Neutrophil (primary cell): ENCODE data around the gene FNIP1.
A peak's percentile ranks its signal among the peaks of the same experiment; 100 is the strongest.

Experiments used
- H3K27ac ChIP-seq: fragments of 200-600 bp; sonication (generic); 2 replicates; pipeline ENCODE4 v1.5.1; 2016; ENCODE audit warnings: mild to moderate bottlenecking, moderate library complexity
- H3K27me3 ChIP-seq: fragments of 200-600 bp; sonication (generic); 2 replicates; pipeline ENCODE4 v1.6.0; 2016; ENCODE audit warnings: mild to moderate bottlenecking
- H3K36me3 ChIP-seq: fragments of 200-600 bp; sonication (generic); 2 replicates; pipeline ENCODE4 v1.5.1; 2017
- H3K4me1 ChIP-seq, 2 experiments: fragments of 200-600 bp in 1 of 2; sonication (generic) in 1 of 2; 1 replicate in 1 of 2; 2 replicates in 1 of 2; pipeline versions ENCODE4 v1.5.1 to v1.6.1; 2013 to 2016; ENCODE audit warnings: low read depth in 1 of 2, low read length in 1 of 2, mild to moderate bottlenecking in 1 of 2, moderate library complexity in 1 of 2; ENCODE audit not compliant: control insufficient read depth in 1 of 2, insufficient read depth in 1 of 2
- H3K4me3 ChIP-seq, 2 experiments: fragments of 200-600 bp in 1 of 2; sonication (generic) in 1 of 2; 1 replicate in 1 of 2; 2 replicates in 1 of 2; pipeline ENCODE4 v1.5.1; 2013 to 2016; ENCODE audit warnings: low read depth in 1 of 2, low read length in 1 of 2, mild to moderate bottlenecking in 1 of 2, moderate library complexity in 1 of 2
- H3K9me3 ChIP-seq: fragments of 200-600 bp; sonication (generic); 2 replicates; pipeline ENCODE4 v1.5.1; 2016
- TF ChIP-seq, protein P1 (sequence below): fragments of 200-600 bp; sonication (generic); IDR thresholded peaks from 2 replicates; pipeline ENCODE4 v1.5.1; 2016; ENCODE audit warnings: antibody characterized with exemption

Gene FNIP1

DNA sequence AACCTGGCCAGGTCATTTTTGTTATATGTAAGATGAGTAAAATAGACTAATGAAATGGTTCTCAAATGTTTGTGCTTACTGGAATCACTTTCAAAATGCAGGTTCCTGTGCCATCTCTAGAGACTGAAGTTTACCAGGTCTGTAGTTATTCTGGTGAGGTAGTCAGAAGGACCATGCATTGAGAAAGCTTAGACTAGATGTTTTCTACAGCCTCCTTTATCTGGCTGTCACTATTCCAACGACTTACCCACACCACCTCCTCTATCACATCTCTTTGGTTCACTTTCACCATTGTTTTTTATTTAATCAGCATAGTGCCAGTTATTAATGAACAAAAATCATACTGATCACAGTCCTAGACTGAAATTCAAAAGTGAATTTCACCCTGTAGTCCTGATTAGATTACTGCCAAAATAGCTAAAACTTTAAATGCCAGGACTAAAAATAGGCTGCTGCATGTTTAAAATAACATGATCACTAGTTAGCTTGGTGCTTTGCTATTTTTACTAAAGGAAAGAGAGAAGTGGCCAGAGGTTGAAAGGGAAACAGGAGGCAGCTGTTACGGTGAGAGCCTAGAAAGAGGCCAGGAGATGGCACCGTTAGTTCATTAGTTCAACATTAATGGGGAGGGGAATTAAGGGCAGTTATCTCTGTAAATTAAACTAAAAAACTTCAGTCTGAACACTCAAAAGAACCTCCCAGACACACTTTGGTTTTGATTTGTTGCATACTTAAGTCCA, 13.9 kb upstream of the FNIP1 start:
- Histone ChIP-seq H3K4me3 (no peak overlapping the region), H3K27ac (no peak overlapping the region), H3K36me3 (no peaks in the 10 kb centered on the region), H3K9me3 (no peaks in the 10 kb centered on the region), H3K4me1 (no peaks in the 10 kb centered on the region), H3K27me3 (no peaks in the 10 kb centered on the region)
- TF ChIP-seq, protein P1, sequence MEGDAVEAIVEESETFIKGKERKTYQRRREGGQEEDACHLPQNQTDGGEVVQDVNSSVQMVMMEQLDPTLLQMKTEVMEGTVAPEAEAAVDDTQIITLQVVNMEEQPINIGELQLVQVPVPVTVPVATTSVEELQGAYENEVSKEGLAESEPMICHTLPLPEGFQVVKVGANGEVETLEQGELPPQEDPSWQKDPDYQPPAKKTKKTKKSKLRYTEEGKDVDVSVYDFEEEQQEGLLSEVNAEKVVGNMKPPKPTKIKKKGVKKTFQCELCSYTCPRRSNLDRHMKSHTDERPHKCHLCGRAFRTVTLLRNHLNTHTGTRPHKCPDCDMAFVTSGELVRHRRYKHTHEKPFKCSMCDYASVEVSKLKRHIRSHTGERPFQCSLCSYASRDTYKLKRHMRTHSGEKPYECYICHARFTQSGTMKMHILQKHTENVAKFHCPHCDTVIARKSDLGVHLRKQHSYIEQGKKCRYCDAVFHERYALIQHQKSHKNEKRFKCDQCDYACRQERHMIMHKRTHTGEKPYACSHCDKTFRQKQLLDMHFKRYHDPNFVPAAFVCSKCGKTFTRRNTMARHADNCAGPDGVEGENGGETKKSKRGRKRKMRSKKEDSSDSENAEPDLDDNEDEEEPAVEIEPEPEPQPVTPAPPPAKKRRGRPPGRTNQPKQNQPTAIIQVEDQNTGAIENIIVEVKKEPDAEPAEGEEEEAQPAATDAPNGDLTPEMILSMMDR: no peak

DNA sequence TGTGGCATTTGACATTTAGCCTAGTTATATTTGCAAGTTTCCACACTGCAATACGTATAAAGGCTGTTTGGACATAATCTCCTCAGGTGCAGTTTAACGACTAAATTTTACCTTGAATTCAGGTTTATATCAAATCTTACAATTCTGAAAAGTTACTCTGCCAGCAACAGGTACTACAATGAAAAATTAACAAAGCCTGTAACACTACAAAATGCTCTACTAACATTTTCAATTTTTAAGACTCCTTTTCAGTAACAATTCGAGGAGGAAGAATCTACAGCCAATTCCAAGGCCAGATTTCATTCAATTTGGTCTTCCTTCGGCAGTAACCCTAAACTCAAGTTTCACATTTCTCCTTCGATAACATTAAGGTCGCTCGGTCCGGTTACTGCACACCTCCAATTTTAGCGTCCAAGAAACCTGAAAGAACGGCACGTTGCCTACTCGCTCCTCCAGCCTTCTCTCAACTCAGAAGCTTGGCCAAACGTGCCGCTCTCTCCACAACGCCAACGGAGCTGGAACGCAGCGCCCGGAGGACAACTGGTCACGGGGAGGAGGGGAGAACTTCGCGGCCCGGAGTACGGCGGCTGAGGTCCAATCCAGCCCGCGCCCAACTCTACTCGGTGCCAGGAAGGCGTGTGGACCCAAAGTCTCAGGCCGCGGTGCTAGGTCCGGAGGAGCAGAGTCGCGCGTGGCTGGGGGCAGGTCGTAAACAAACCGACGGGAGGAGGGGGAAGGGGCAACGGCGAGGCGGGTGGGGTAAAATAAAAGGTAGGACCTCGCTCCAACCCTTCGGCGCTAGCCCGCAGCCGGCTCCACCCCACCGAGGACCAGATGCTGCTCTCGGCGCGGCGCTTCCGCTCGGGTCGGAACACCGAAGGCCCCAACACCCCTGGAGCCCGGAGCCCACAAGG, 681 bp downstream of the FNIP1 start:
- Histone ChIP-seq H3K4me3 (peak overlapping the region; percentile 88 to 96), H3K36me3 (no peaks in the 10 kb centered on the region), H3K9me3 (no peaks in the 10 kb centered on the region), H3K4me1 (peaks cover 38 to 40% of the 10 kb centered on the region in 2 experiments), H3K27me3 (no peaks in the 10 kb centered on the region), H3K27ac (peak overlapping the region; percentile 95)
- TF ChIP-seq, protein P1: no peak

DNA sequence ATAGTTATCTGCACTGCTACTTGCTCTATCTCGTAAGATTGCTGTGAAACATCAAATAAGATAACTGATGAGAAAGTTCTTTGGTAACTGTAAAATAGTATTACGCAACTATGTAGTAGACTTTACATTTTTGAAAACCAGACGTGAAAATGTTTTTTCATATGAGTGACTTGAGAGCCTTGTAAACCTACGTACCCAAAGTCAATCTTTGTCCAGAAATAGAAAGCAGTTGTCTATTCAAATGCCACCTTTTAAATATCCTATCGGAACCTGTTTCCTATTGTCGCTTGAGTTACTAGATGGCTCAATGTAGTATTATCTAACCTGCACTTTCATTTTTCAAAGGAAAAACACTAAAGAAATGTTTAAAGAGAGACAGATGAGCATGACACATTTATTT, 1.6 kb downstream of the FNIP1 start:
- Histone ChIP-seq H3K27me3 (no peaks in the 10 kb centered on the region), H3K9me3 (no peaks in the 10 kb centered on the region), H3K4me1 (peaks cover 38 to 40% of the 10 kb centered on the region in 2 experiments), H3K27ac (peak overlapping the region; percentile 95), H3K36me3 (no peaks in the 10 kb centered on the region), H3K4me3 (peak overlapping the region; percentile 88 to 96)
- TF ChIP-seq, protein P1: no peak

DNA sequence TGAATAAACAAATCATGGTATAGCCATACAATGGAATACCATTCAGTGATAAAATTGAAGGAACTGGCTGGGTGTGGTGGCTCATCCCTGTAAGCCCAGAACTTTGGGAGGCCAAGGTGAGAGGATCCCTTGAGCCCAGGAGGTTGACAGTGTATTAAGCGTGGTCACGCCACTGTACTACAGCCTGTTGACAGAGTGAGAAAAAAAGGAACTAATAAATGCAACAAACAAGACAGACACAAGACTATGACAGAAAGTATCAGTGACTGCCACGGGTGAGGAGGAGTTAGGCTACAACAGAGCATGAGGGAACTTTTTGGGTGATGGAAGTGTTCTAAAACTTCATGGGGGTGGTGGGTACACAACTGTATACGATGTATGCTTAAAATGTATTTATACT, 2.2 kb downstream of the FNIP1 start:
- Histone ChIP-seq H3K4me1 (peaks cover 38 to 44% of the 10 kb centered on the region in 2 experiments), H3K27me3 (no peaks in the 10 kb centered on the region), H3K27ac (peak overlapping the region; percentile 95), H3K36me3 (no peaks in the 10 kb centered on the region), H3K9me3 (no peaks in the 10 kb centered on the region), H3K4me3 (peak overlapping the region; percentile 88 to 96)
- TF ChIP-seq, protein P1: peak; percentile 60

DNA sequence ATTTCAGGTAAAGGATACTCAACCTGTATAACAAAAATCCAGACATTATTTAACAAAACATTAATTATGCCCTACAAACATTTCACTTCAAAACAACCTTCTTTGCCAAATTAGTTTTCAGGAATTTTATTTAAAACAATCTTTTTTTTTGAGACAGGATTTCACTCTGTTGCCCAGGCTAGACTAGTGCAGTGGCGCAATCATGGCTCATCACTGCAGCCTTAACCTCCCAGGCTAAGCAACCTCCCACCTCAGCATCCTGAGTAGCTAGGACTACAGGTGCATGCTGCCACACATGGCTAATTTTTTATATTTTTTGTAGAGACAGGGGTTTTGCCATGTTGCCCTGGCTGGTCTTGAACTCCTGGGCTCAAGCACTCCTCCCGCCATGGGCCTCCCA, 3.9 kb downstream of the FNIP1 start:
- TF ChIP-seq, protein P1: no peak
- H3K27ac ChIP-seq: peak overlapping the region; percentile 28
- H3K4me3 ChIP-seq: no peak overlapping the region
- H3K27me3 ChIP-seq: no peaks in the 10 kb centered on the region
- H3K4me1 ChIP-seq: peaks cover 37 to 44% of the 10 kb centered on the region in 2 experiments
- H3K9me3 ChIP-seq: no peaks in the 10 kb centered on the region
- H3K36me3 ChIP-seq: no peaks in the 10 kb centered on the region
